Stimulated activated naive CD8-positive, alpha-beta T cell treated with anti-CD3 and anti-CD28 coated beads, Interleukin-15, Interleukin-2, amounts not matched to agents 100 U/mL and 50 U/mL, for 24 hours (primary cell): ENCODE measurements around the gene CTDSP2.
"Not testable (repeated sequence)": the region's sequence is repeated elsewhere in the genome, so short reads cannot be mapped to it uniquely, and the experiment has no call there.

ENCODE experiments used
- ATAC-seq: fragments of 150-1000 bp; cut with Tn5 transposase; one replicate; pipeline ENCODE4 v1.10.0; 2021
- DNase-seq: peaks from one replicate; pipeline ENCODE4 v3.0.0; 2021

The CTDSP2 gene

GRCh38 chr12:57846577-57847319 is at the start of gene CTDSP2:
Gene CTDSP2 (minus strand): TSS chr12:57846729. CDS start chr12:57846435, 294 bp downstream.
- ATAC-seq (peak; percentile 44), DNase-seq (peak; percentile 95)

GRCh38 chr12:57896115-57896433 is 49.5 kb upstream of the CTDSP2 start:
- DNase-seq = no peak

GRCh38 chr12:57895389-57896114 is 49.0 kb upstream of the CTDSP2 start:
- ATAC-seq (no peak), DNase-seq (no peak)

More at GRCh38 chr12:57896115-57896433, 49.5 kb upstream of the CTDSP2 start:
- ATAC-seq = no peak

GRCh38 chr12:57894399-57895292 is 48.1 kb upstream of the CTDSP2 start:
- DNase-seq (no peak), ATAC-seq (no peak)

GRCh38 chr12:57893431-57894353 is 47.2 kb upstream of the CTDSP2 start:
- DNase-seq (no peak), ATAC-seq (no peak)

GRCh38 chr12:57892232-57892972 is 45.9 kb upstream of the CTDSP2 start:
- ATAC-seq = no peak
- DNase-seq = no peak

- ATAC-seq (no peak), DNase-seq (no peak)
These were observed 45.2 kb upstream of the CTDSP2 start for GRCh38 chr12:57891542-57892228.

GRCh38 chr12:57890191-57891115 is 43.9 kb upstream of the CTDSP2 start:
- DNase-seq = no peak
- ATAC-seq = no peak

GRCh38 chr12:57889500-57889989 is 43.0 kb upstream of the CTDSP2 start:
- no peak for DNase-seq
- ATAC-seq = no peak

GRCh38 chr12:57888409-57889157 is 42.1 kb upstream of the CTDSP2 start:
- DNase-seq (no peak), ATAC-seq (peak; percentile 65)

GRCh38 chr12:57887631-57888408 is 41.3 kb upstream of the CTDSP2 start:
- no peak for ATAC-seq
- no peak for DNase-seq

GRCh38 chr12:57886964-57887363 is 40.4 kb upstream of the CTDSP2 start:
- ATAC-seq, DNase-seq: not testable (repeated sequence)

GRCh38 chr12:57886542-57886941 is 40.0 kb upstream of the CTDSP2 start:
- DNase-seq = no peak
- ATAC-seq = no peak

- ATAC-seq (no peak), DNase-seq (no peak)
These were observed 38.7 kb upstream of the CTDSP2 start for GRCh38 chr12:57885207-57885606.

- DNase-seq (no peak), ATAC-seq (no peak)
These were observed 37.2 kb upstream of the CTDSP2 start for GRCh38 chr12:57883700-57884099.

GRCh38 chr12:57883057-57883456 is 36.5 kb upstream of the CTDSP2 start:
- ATAC-seq (no peak), DNase-seq (no peak)

GRCh38 chr12:57882575-57882974 is 36.0 kb upstream of the CTDSP2 start:
- ATAC-seq = no peak
- no peak for DNase-seq
